ENCODE measurements around the gene ILKAP. TPM values are rescaled to one million over a fixed set of nuclear protein-coding genes. Genes with fewer than 3 reads are reported as not detected.
"Not testable (repeated sequence)": the region's sequence is repeated elsewhere in the genome, so short reads cannot be mapped to it uniquely, and the experiment has no call there.

Gene ILKAP
- polyA plus RNA-seq, 3 donors, result 25.7 to 39.0 (median 30.7) TPM

DNA sequence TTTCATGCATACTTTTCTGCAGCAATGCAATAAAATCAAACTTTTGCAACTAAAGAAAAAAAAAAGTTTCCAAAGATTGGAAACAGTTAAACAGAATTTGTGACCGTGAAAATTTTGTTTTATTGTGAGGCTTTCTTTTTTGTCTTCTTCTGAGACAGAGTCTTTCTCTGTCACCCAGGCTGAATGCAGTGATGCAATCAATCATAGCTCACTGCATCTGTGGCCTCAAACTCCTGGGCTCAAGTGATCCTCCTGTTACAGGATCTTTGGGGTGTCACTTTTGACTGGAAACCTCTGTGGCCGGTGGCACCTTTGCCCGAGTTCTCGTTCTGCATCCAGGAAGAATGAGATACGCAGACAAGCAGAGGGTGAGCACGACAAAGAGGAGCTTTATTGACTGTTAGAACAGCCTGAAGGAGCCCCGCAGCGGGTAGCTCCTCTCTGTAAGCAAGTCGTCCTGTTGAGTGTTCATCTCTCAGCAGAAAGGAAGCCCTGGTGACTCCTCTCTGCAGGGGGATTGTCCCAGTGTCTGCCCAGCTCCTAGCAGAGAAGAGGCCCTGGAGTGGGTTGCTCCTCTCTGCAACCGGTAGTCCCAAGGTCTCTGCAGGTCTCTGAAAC, 16.9 kb upstream of the ILKAP start:
- H3K27ac ChIP-seq (ENCODE audit: low read depth, low read length), result no peak overlapping the region
- WGBS, 3 donors, result 72 to 81% (median 78%) methylated on average over 10 of the region's 10 CpGs

DNA sequence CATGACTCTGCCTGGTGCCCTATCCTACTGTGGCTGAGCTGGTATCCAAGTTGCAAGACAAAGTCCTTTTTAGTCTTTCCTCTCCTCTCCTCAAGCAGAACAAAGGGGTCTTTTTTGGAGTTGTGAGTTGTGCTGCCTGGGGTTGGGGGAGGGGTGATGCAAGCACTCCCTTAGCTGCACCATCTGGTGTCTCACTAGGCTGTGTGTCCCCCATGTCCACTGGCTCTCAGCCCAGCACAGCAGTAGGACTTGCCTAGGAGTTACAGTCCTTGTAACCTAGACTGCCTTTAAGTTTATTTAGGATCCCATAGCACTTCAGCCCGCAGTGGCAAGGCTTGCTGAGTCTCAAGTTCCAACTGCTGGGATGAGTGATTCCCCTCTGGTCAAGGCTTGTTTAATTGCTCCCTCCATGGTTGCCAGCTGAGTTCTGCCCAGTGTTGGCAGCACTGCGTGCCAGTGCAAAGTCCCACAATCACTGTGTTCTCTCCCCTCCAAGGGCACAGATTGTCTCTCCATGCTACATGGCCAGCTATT, 13.2 kb upstream of the ILKAP start:
- 90 to 97% (median 95%) methylated on average over 2 of the region's 2 CpGs for WGBS, 3 donors
- H3K27ac ChIP-seq (ENCODE audit: low read depth, low read length), result no peak overlapping the region

DNA sequence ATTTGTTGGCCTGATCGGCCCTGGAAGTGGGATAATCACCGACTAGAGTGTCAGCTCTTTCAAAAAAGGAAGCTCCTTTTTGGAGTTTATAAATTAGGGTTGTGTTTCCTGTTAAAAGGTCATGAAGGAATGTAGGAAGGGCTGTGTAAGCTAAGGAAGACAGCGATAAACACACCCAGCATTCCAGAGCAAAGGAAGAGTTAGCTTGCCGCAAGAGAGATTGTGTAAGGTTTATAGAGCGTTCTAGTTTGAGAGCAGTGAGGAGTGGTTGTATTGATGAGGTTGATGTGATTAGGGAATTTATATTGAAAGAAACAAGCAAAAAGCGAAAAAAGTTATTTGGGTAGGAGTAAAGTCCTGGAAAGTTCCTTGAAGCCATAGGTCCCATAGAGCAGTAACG, 3.5 kb upstream of the ILKAP start:
- WGBS, 3 donors, result 69 to 85% (median 75%) methylated on average over 7 of the region's 7 CpGs
- no peak overlapping the region for H3K27ac ChIP-seq (ENCODE audit: low read depth, low read length)

- 47 to 55% (median 55%) methylated on average over 18 of the region's 18 CpGs for WGBS, 3 donors
- peak overlapping the region; percentile 13 for H3K27ac ChIP-seq (ENCODE audit: low read depth, low read length)
Measured at GRCh38 chr2:238203973-238204683, 633 bp upstream of the ILKAP start.

- WGBS, 3 donors, result 6 to 11% (median 10%) methylated on average over 27 of the region's 27 CpGs
- peak overlapping the region; percentile 78 for H3K27ac ChIP-seq (ENCODE audit: low read depth, low read length)
Measured at GRCh38 chr2:238202326-238203093, 985 bp downstream of the ILKAP start.

- WGBS, 3 donors, result 90 to 95% (median 94%) methylated on average over 2 of the region's 2 CpGs
- no peak overlapping the region for H3K27ac ChIP-seq (ENCODE audit: low read depth, low read length)
Measured at GRCh38 chr2:238190445-238190844, 13.1 kb downstream of the ILKAP start.

DNA sequence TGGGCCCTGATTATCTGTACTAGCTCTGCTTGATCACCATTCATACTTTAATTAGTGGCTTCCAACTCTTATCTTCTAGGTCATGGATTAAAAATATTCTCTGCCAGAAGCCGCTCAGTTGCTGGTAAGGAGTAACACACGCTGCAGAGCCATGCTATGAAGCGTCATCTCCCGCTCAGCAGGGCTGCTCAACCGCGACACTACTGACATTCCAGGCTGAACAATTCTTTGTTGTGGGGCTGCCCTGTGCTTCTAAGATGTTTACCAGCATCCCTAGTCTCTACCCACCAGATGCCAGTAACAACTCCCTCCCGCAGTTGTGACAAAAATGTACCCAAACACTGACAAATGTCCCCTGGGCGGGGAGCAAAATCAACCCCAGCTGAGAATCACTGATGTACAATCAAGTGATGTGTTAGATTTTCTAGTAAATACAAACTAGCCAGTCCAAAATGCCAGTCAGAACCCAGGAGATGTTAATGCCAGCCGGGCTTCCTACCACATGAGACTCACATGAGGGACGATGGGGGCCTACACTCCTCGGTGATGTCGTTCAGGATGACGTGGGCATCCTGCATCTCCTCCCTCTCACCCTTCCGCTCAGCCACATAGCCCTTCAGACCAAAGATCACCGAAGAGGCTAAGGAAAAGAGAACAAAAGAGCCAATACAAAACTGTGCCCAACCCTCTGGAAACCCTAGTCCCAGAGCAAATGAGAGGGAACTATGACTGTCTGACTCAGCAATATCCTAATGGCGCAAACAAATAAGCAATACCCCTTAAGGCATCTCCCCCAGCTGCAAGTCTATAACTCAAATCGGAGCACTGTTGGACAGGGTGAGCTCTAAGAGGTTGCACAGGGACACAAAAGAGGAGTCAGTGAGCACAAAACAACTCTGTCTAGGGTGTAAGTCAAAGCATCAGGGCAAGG, 15.6 kb downstream of the ILKAP start:
- WGBS, 3 donors, result 93 to 95% (median 94%) methylated on average over 17 of the region's 17 CpGs
- H3K27ac ChIP-seq (ENCODE audit: low read depth, low read length), result no peak overlapping the region

DNA sequence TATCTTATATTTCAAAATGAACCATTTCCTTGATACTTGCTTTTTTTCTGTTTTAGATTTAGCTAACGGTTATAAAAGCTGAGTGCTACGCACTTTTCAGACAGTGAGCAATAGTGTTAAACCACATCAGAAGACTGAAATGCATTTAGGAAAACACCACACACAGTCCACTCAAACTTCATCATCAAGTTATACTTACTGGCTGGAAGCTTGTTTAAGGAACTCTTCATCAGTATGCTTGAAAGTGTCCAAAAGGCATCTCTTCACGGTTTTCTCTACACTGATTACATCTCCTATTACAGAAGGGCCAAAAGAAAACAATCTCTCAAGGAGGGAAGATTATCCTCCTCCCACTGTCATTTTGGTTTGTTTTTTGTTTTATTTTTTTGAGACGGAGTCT, 19.7 kb downstream of the ILKAP start:
- WGBS, 3 donors, result 86 to 95% (median 87%) methylated on average over 4 of the region's 4 CpGs
- H3K27ac ChIP-seq (ENCODE audit: low read depth, low read length), result no peak overlapping the region

DNA sequence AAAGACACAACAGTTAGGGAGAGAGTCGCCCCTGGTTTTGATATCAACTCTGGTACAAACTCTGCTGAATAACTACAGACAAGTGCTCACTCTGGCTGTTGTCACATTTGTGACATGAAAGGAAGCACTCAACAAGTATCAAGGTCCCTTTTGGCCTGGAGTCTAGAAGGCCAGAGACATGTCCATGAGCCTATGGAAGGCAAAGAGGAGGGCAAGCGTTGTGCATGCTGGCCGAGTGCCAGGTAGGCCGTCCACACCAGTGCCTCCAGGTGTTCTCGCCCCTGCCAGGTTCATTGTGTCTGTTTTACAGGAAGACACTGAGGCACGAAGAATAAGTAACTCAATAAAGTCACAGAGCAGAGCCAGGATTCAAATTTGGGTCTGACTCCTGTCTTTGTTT, 21.1 kb downstream of the ILKAP start:
- 61 to 92% (median 73%) methylated on average over 6 of the region's 6 CpGs for whole genome bisulfite sequencing, 3 donors
- no peak overlapping the region for H3K27ac ChIP-seq (ENCODE audit: low read depth, low read length)

DNA sequence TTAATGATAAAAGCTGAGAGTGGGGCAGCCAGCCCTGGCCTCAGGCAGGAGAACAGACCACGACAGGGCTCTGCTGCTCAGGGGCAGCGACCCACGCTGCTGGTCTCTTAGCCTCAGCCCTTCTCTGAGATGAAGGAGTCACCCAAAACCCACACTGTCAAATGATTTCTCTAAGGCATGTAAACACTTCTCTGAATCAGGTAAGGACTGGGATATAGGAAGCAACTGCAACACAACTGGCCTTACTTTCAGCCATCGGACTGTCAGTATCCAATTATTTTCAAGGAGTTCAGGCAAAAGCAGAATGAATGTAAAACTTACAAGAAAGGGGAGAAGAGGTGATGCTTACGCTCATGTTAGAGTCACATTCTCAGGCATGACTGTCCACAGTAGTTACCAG, 22.9 kb downstream of the ILKAP start:
- WGBS, 3 donors, result 87 to 97% (median 96%) methylated on average over 5 of the region's 5 CpGs
- no peak overlapping the region for H3K27ac ChIP-seq (ENCODE audit: low read depth, low read length)

DNA sequence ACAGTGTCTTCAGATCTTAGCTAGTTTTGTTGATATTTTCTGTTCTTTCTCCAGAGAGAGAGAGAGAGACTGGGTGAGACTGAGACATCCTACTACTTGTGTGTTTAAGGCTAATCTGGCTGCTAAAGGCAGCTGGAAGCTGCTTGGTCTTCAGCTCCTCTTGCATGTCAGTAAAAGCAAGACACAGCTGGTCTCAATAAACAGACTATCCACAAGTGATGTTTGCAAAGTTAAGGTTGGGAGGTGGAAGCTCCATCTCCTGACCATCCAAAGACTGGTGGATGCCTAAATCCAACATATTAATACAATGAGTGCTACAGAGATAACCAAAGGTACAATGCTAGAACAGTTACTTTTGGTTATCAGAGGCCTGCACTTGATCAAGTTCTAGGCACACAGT, 26.9 kb downstream of the ILKAP start:
- no peak overlapping the region for H3K27ac ChIP-seq (ENCODE audit: low read depth, low read length)

DNA sequence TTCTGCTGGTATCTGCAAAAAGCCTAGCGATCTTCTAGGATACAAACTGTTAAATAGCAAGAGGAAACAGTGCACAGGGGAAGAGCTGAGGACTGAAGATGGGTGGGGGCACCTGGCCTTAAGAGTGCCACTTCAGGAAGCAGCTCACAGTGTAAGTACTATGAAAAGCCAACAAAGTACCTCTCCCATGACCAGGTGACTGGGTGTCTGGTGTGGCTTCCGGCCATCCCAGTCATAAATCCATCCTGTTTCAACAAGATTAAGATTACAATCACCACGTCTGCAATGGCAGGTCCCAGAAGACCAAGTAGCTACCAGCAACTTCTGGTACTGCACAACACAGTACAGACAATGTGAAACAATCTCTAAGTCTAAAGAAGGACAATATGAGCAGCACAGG, 28.8 kb downstream of the ILKAP start:
- H3K27ac ChIP-seq (ENCODE audit: low read depth, low read length), result no peak overlapping the region
- WGBS, 3 donors, result 79 to 88% (median 79%) methylated on average over 3 of the region's 3 CpGs

DNA sequence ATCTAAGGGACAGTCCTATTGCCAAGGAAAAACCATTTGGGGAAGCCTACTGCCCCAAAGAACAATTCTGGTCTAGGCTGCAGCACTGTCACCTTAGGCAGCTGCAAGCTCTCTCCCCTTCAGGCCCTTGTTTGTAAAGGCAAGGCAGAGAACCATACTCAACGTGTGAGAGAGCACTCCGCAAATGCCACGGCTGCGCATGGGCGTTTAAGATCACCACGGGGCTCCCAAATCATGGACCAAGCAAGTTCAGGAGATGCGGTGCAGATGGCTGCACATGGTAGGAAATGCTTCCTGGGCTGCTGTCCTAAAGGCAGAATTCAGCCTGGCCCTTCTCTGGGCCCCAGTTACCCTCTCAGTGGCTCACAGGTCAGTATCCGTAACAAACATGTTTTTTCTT, 29.2 kb downstream of the ILKAP start:
- WGBS, 3 donors, result 97 to 98% (median 97%) methylated on average over 8 of the region's 8 CpGs
- H3K27ac ChIP-seq (ENCODE audit: low read depth, low read length), result no peak overlapping the region

- no peak overlapping the region for H3K27ac ChIP-seq (ENCODE audit: low read depth, low read length)
- WGBS, 3 donors, result 87 to 95% (median 92%) methylated on average over 2 of the region's 2 CpGs
Measured at GRCh38 chr2:238173692-238174091, 29.8 kb downstream of the ILKAP start.

DNA sequence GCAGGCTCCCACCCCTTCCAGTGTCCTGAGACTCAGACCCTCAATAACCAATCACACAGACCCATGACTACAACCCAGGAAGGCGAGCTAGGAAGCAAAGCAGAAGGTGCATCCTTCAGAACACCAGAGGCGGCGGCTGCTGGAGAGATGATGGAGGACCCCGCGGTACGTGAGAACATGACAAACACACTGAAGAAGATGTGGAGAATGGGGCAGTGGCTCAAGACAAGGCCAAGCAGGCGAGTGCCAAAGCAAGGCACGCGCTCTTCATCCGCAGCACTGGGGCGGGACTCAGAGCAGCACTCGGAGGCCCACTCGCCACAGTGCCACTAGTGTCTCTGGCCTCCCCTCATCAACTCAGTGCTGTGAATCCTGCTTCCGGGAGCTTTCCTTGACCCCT, 31.1 kb downstream of the ILKAP start:
- 90% methylated on average over 14 of the region's 14 CpGs for WGBS, 3 donors
- no peak overlapping the region for H3K27ac ChIP-seq (ENCODE audit: low read depth, low read length)

DNA sequence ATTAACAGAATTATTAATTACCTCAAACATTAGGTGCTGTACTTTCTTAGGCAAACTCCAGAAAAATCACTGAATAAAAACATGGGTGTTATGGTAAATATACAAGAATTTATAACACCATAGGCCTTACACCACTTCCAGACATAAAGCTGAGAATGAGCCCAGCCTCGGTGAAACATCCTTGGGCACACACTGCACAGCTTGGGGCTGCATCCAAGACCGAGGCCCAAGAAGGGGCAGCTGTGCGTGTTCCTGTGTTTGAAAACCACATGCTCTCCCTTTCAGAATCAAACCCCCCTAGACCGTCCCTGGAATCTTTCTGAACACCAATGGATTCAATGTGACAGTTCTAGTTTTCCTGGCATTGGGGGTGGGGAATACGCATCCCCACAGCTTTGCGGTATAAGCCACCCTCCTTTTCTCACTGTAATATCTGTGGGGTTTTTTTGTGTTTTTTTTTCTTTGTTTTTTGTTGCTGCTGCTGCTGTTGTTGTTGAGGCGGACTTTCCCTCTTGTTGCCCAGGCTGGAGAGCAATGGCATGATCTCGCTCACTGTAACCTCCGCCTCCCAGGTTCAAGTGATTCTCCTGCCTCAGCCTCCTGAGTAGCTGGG, 31.8 kb downstream of the ILKAP start:
- no peak overlapping the region for H3K27ac ChIP-seq (ENCODE audit: low read depth, low read length)

GRCh38 chr2:238171072-238171431, 32.4 kb downstream of the ILKAP start:
- not testable (repeated sequence) for H3K27ac ChIP-seq (ENCODE audit: low read depth, low read length)
- 90 to 95% (median 94%) methylated on average over 5 of the region's 5 CpGs for WGBS, 3 donors

More for the DNA sequence above, 31.8 kb downstream of the ILKAP start:
- 94 to 98% (median 96%) methylated on average over 9 of the region's 9 CpGs for WGBS, 3 donors
